ENCODE measurements around the gene TADA3.

Gene TADA3

GRCh38 chr3:9745521-9745920, 46.8 kb downstream of the TADA3 start:
- TF ChIP-seq, protein P1, sequence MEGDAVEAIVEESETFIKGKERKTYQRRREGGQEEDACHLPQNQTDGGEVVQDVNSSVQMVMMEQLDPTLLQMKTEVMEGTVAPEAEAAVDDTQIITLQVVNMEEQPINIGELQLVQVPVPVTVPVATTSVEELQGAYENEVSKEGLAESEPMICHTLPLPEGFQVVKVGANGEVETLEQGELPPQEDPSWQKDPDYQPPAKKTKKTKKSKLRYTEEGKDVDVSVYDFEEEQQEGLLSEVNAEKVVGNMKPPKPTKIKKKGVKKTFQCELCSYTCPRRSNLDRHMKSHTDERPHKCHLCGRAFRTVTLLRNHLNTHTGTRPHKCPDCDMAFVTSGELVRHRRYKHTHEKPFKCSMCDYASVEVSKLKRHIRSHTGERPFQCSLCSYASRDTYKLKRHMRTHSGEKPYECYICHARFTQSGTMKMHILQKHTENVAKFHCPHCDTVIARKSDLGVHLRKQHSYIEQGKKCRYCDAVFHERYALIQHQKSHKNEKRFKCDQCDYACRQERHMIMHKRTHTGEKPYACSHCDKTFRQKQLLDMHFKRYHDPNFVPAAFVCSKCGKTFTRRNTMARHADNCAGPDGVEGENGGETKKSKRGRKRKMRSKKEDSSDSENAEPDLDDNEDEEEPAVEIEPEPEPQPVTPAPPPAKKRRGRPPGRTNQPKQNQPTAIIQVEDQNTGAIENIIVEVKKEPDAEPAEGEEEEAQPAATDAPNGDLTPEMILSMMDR (IDR thresholded peaks at IDR 0.05; ENCODE audit: extremely low read depth, missing control alignments), result no peak
- DNase-seq (ENCODE audit: low spot score), result no peak

- no peak for DNase-seq (ENCODE audit: low spot score)
- TF ChIP-seq, protein P1 (IDR thresholded peaks at IDR 0.05; ENCODE audit: extremely low read depth, missing control alignments), result no peak
These were observed 48.1 kb downstream of the TADA3 start for GRCh38 chr3:9744162-9744561.

DNA sequence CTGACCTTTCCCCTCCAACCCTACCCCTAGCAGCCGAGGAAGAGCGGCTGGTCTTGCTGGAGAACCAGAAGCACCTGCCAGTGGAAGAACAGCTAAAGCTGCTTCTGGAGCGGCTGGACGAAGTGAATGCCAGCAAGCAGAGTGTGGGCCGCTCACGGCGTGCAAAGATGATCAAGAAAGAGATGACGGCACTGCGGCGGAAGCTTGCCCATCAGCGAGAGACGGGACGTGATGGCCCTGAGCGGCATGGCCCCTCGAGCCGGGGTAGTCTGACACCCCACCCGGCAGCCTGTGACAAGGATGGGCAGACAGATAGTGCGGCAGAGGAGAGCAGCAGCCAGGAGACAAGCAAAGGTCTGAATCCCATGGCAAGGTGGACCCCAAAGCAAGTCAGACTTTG, 48.7 kb downstream of the TADA3 start:
- DNase-seq (ENCODE audit: low spot score), result no peak
- TF ChIP-seq, protein P1 (IDR thresholded peaks at IDR 0.05; ENCODE audit: extremely low read depth, missing control alignments), result no peak

- TF ChIP-seq, protein P1 (IDR thresholded peaks at IDR 0.05; ENCODE audit: extremely low read depth, missing control alignments), result no peak
These were observed 49.7 kb downstream of the TADA3 start for GRCh38 chr3:9742560-9742959.

GRCh38 chr3:9739181-9739580, 53.1 kb downstream of the TADA3 start:
- no peak for DNase-seq (ENCODE audit: low spot score)
- TF ChIP-seq, protein P1 (IDR thresholded peaks at IDR 0.05; ENCODE audit: extremely low read depth, missing control alignments), result no peak

More at GRCh38 chr3:9742560-9742959, 49.7 kb downstream of the TADA3 start:
- no peak for DNase-seq (ENCODE audit: low spot score)

DNA sequence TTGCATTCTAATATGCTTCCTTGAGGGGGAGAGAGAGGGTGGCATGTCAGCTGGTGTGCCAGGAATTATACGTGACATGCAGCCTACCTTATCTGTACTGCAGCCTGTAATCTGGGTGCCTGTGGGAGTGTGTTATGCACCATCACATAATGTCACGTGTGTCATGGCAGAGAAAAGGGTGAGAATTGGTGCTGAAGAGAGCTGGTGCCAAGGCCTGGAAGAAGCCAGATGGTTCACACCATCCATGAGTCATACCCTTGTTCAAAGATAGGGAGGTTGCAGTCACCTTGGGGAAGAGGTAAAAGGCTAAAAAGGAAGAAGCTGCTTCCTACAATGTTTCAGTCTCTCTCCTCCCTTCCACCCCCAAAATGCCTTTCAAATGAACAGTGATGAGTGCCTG, 55.4 kb downstream of the TADA3 start:
- DNase-seq (ENCODE audit: low spot score), result no peak
- TF ChIP-seq, protein P1 (IDR thresholded peaks at IDR 0.05; ENCODE audit: extremely low read depth, missing control alignments), result no peak

GRCh38 chr3:9732740-9733115, 59.5 kb downstream of the TADA3 start:
- TF ChIP-seq, protein P1 (IDR thresholded peaks at IDR 0.05; ENCODE audit: extremely low read depth, missing control alignments), result no peak
- no peak for DNase-seq (ENCODE audit: low spot score)
